Heart left ventricle (tissue), 13 donors: ENCODE data around the gene ZNF557.

Experiments
- CTCF ChIP-seq, 12 donors: fragments of 200-600 bp; sonication (generic) in 4 of 12; IDR thresholded peaks; one replicate each; pipeline versions ENCODE4 v1.5.0 to v1.8.0; 2018 to 2022; ENCODE audit warnings: antibody characterized with exemption in 12 of 12, mild to moderate bottlenecking in 5 of 12
- POLR2A ChIP-seq, 2 donors: fragments of 450-650 bp; IDR thresholded peaks; one replicate each; pipeline ENCODE4 v1.6.1; 2017; ENCODE audit warnings: antibody characterized with exemption in 2 of 2, mild to moderate bottlenecking in 2 of 2, moderate library complexity in 2 of 2
- donor health status: ischemic (EF 13 %, LVEDD 7.1; RV severe dilation, severe dysfunction).
- donor health status: DM: no; HTN: yes; CAD: no.
- donor health status: DM: no; HTN: no; CAD: no.
- donor health status: ischemic (EF 25% LVEDD 6.9; RV normal size, moderate dysfunction).
- donor health status: ischemic (EF 25% LVEDD 5.7; RV mildly dilated, moderate dysfunction).
- donor health status: ischemic (EF 35%, LVEDD 5.7; RV mildly dilated, moderate dysfunction).
- donor health status: nonischemic (EF 11% LVEDD 7.7; RV severe dilation, severe dysfunction).
- donor health status: DM: yes; HTN: yes; CAD: no.
- donor health status: PGD.
- donor health status: ischemic (EF 29% LVEDD 5.4; RV normal size, mild dysfunction).
- donor health status: nonischemic (EF 23%, LVEDD 6.1; RV moderate dilation, normal function).

- TF ChIP-seq CTCF (IDR thresholded peaks at IDR 0.05) (no peak), POLR2A (IDR thresholded peaks at IDR 0.05) (no peak)
Measured at GRCh38 chr19:7088999-7089398, 19.5 kb downstream of the ZNF557 start.
